Thoracic aorta (tissue), 2 donors: Measurements from ENCODE around the gene SAMD14. TPM values are rescaled to one million over a fixed set of nuclear protein-coding genes. Genes with fewer than 3 reads are reported as not detected.

Experiments
- ATAC-seq: fragments of 150-250 bp; one replicate; pipeline ENCODE4 v1.8.0; 2017; ENCODE audit warnings: low read depth; ENCODE audit not compliant: insufficient number of reproducible peaks, low FRiP score
- DNase-seq: peaks from one replicate; pipeline ENCODE4 v3.0.0-alpha.2; 2020; ENCODE audit warnings: low spot score
- H3K27ac ChIP-seq, 2 donors: fragments of 200-600 bp; sonication (generic); 1 replicate in 1 of 2; 2 replicates in 1 of 2; pipeline ENCODE4 v1.5.1; 2016; ENCODE audit warnings: mild to moderate bottlenecking in 2 of 2, moderate library complexity in 2 of 2
- H3K27me3 ChIP-seq: fragments of 200-600 bp; sonication (generic); replicated peaks from 2 replicates; pipeline ENCODE4 v1.6.0; 2016; ENCODE audit warnings: mild to moderate bottlenecking; ENCODE audit not compliant: insufficient read depth
- H3K36me3 ChIP-seq: fragments of 200-600 bp; sonication (generic); one replicate; pipeline ENCODE4 v1.5.1; 2016
- H3K4me1 ChIP-seq, 2 donors: fragments of 200-600 bp; sonication (generic); 1 replicate in 1 of 2; 2 replicates in 1 of 2; pipeline versions ENCODE4 v1.5.1 to v1.6.0; 2016; ENCODE audit warnings: low read depth in 2 of 2, mild to moderate bottlenecking in 1 of 2; ENCODE audit not compliant: control insufficient read depth in 1 of 2
- H3K4me3 ChIP-seq: fragments of 200-600 bp; sonication (generic); 2 replicates; pipeline ENCODE4 v1.5.1; 2016; ENCODE audit warnings: mild to moderate bottlenecking
- H3K9me3 ChIP-seq: fragments of 200-600 bp; sonication (generic); 2 replicates; pipeline ENCODE4 v1.5.1; 2016
- CTCF ChIP-seq: fragments of 200-600 bp; sonication (generic); IDR thresholded peaks from one replicate; pipeline ENCODE4 v1.5.1; 2019; ENCODE audit warnings: antibody characterized with exemption
- total RNA-seq, 2 donors: library from RNA; depleted of rRNA; stranded (reverse); fragments of >200 nt; gene quantifications; one replicate each; pipeline versions ENCODE4 v1.1.0 to v1.2.3, GENCODE V29; 2016

Gene SAMD14
- total RNA-seq, 2 donors from 2014 or later: 9.7 to 11.5 TPM

GRCh38 chr17:50167371-50167770, 37.4 kb upstream of the SAMD14 start:
- TF ChIP-seq CTCF: no peak
- H3K27ac ChIP-seq: peak overlapping the region; percentile 98 to 99
- DNase-seq (no peak), ATAC-seq (no peak)
- H3K4me3 ChIP-seq: peak overlapping the region; percentile 62
- no peaks in the 10 kb centered on the region for H3K27me3 ChIP-seq
- H3K4me1 ChIP-seq: peaks cover 24 to 66% of the 10 kb centered on the region in 2 donors
- peaks cover 9% of the 10 kb centered on the region for H3K36me3 ChIP-seq
- H3K9me3 ChIP-seq: no peaks in the 10 kb centered on the region

- H3K4me3 ChIP-seq: peak overlapping the region; percentile 84
- no peak for ATAC-seq
- TF ChIP-seq CTCF: peak; percentile 21
Measured at GRCh38 chr17:50166518-50167181, 36.7 kb upstream of the SAMD14 start.

GRCh38 chr17:50165867-50166517, 36.0 kb upstream of the SAMD14 start, which contains the start of gene SGCA:
SGCA (plus strand) TSS chr17:50166005; CDS start chr17:50166041, 36 bp downstream.
- Histone ChIP-seq H3K9me3 (no peaks in the 10 kb centered on the region), H3K36me3 (peaks cover 9% of the 10 kb centered on the region), H3K4me1 (peaks cover 25 to 68% of the 10 kb centered on the region in 2 donors), H3K27me3 (no peaks in the 10 kb centered on the region), H3K4me3 (peak within 1 kb of the TSS; percentile 84), H3K27ac (peak within 1 kb of the TSS; percentile 93 to 99)
- no peak for DNase-seq
- no peak for TF ChIP-seq CTCF
- ATAC-seq: peak; percentile 5

More at GRCh38 chr17:50166518-50167181, 36.7 kb upstream of the SAMD14 start:
- Histone ChIP-seq H3K27me3 (no peaks in the 10 kb centered on the region), H3K36me3 (peaks cover 9% of the 10 kb centered on the region), H3K27ac (peak overlapping the region; percentile 98 to 99), H3K4me1 (peaks cover 24 to 67% of the 10 kb centered on the region in 2 donors), H3K9me3 (no peaks in the 10 kb centered on the region)
- no peak for DNase-seq

GRCh38 chr17:50165466-50165865, 35.5 kb upstream of the SAMD14 start:
- peak overlapping the region; percentile 93 to 99 for H3K27ac ChIP-seq
- H3K36me3 ChIP-seq: peaks cover 8% of the 10 kb centered on the region
- no peak for TF ChIP-seq CTCF
- H3K4me1 ChIP-seq: peaks cover 28 to 73% of the 10 kb centered on the region in 2 donors
- no peaks in the 10 kb centered on the region for H3K27me3 ChIP-seq
- no peak for ATAC-seq
- H3K9me3 ChIP-seq: no peaks in the 10 kb centered on the region
- DNase-seq: no peak
- peak overlapping the region; percentile 84 for H3K4me3 ChIP-seq

- Histone ChIP-seq H3K4me3 (peak overlapping the region; percentile 84), H3K4me1 (peaks cover 28 to 73% of the 10 kb centered on the region in 2 donors), H3K9me3 (no peaks in the 10 kb centered on the region), H3K36me3 (peaks cover 4% of the 10 kb centered on the region), H3K27me3 (no peaks in the 10 kb centered on the region), H3K27ac (peak overlapping the region; percentile 93 to 99)
- no peak for DNase-seq
- no peak for ATAC-seq
- no peak for TF ChIP-seq CTCF
Measured at GRCh38 chr17:50165066-50165465, 35.1 kb upstream of the SAMD14 start.
